GM23338 (cell line): Measurements from ENCODE around the gene RAB21. TPM values are rescaled to one million over a fixed set of nuclear protein-coding genes. Genes with fewer than 3 reads are reported as not detected.

Source experiments
- ATAC-seq: fragments of 200-7000 bp; cut with Tn5 transposase; 3 replicates; pipeline ENCODE4 v1.9.1; 2020
- DNase-seq: peaks from one replicate; pipeline ENCODE4 v3.0.0-alpha.2; 2015; ENCODE audit warnings: low spot score
- H2AFZ ChIP-seq: fragments of 200-600 bp; sonication (generic); 2 replicates; pipeline ENCODE4 v1.8.0; 2016; ENCODE audit warnings: antibody characterized with exemption, mild to moderate bottlenecking, moderate library complexity
- H3F3A ChIP-seq: fragments of 200-600 bp; sonication (generic); replicated peaks from 2 replicates; pipeline ENCODE4 v1.8.0; 2017; ENCODE audit warnings: antibody characterized with exemption, mixed run types, low read depth
- H3K27ac ChIP-seq: fragments of 200-600 bp; sonication (generic); 2 replicates; pipeline ENCODE4 v1.6.1; 2016; ENCODE audit warnings: low read depth
- H3K27me3 ChIP-seq: fragments of 200-600 bp; sonication (generic); 2 replicates; pipeline ENCODE4 v1.8.0; 2016; ENCODE audit warnings: mild to moderate bottlenecking, mixed run types, moderate library complexity; ENCODE audit not compliant: insufficient read depth
- H3K36me3 ChIP-seq: fragments of 200-600 bp; sonication (generic); 2 replicates; pipeline ENCODE4 v1.8.0; 2016; ENCODE audit warnings: mild to moderate bottlenecking; ENCODE audit not compliant: insufficient read depth
- H3K4me1 ChIP-seq: fragments of 200-600 bp; sonication (generic); 2 replicates; pipeline ENCODE4 v1.8.0; 2016; ENCODE audit warnings: mild to moderate bottlenecking, moderate library complexity; ENCODE audit not compliant: insufficient read depth
- H3K4me2 ChIP-seq: fragments of 200-600 bp; sonication (generic); 2 replicates; pipeline ENCODE4 v1.7.1; 2017; ENCODE audit warnings: mixed run types
- H3K4me3 ChIP-seq: fragments of 200-600 bp; sonication (generic); 2 replicates; pipeline ENCODE4 v1.6.1; 2016; ENCODE audit warnings: mixed run types
- H3K79me2 ChIP-seq: fragments of 200-600 bp; sonication (generic); replicated peaks from 2 replicates; pipeline ENCODE4 v1.8.0; 2017; ENCODE audit warnings: mild to moderate bottlenecking; ENCODE audit not compliant: insufficient read depth
- H3K9me2 ChIP-seq: fragments of 200-600 bp; sonication (generic); 2 replicates; pipeline ENCODE4 v1.8.0; 2017; ENCODE audit not compliant: insufficient read depth
- H4K20me1 ChIP-seq: fragments of 200-600 bp; sonication (generic); replicated peaks from 2 replicates; pipeline ENCODE4 v1.8.0; 2017; ENCODE audit warnings: mild to moderate bottlenecking; ENCODE audit not compliant: insufficient read depth
- H3K27ac Mint-ChIP-seq: 2 replicates; pipeline ENCODE4 v1.8.0; 2020; ENCODE audit warnings: inconsistent platforms, mild to moderate bottlenecking, moderate library complexity, mixed read lengths
- H3K27me3 Mint-ChIP-seq: 3 replicates; pipeline ENCODE4 v1.8.0; 2022; ENCODE audit warnings: low read depth, mild to moderate bottlenecking, moderate library complexity, mixed read lengths, inconsistent platforms; ENCODE audit not compliant: insufficient read depth, poor library complexity
- H3K36me3 Mint-ChIP-seq: 3 replicates; pipeline ENCODE4 v1.8.0; 2021; ENCODE audit warnings: low read depth, mild to moderate bottlenecking, inconsistent platforms, moderate library complexity, mixed read lengths
- H3K4me1 Mint-ChIP-seq: 3 replicates; pipeline ENCODE4 v1.8.0; 2020; ENCODE audit warnings: mild to moderate bottlenecking, inconsistent platforms, mixed read lengths
- H3K4me3 Mint-ChIP-seq: 3 replicates; pipeline ENCODE4 v1.8.0; 2021; ENCODE audit warnings: moderate library complexity, mild to moderate bottlenecking, inconsistent platforms, mixed read lengths
- H3K9me3 Mint-ChIP-seq: 3 replicates; pipeline ENCODE4 v1.8.0; 2020; ENCODE audit warnings: moderate library complexity, mild to moderate bottlenecking, inconsistent platforms, mixed read lengths
- CREB1 ChIP-seq: fragments of 250-450 bp; sonication (Bioruptor Pico); IDR thresholded peaks from 2 replicates; pipeline ENCODE4 v1.5.0; 2020; ENCODE audit warnings: low read depth, mild to moderate bottlenecking, moderate library complexity
- EZH2 ChIP-seq: fragments of 200-600 bp; sonication (generic); IDR thresholded peaks from one replicate; pipeline ENCODE4 v1.8.0; 2017; ENCODE audit warnings: antibody characterized with exemption, mild to moderate bottlenecking, low read depth; ENCODE audit not compliant: unreplicated experiment
- EZH2phosphoT487 ChIP-seq: fragments of 200-600 bp; sonication (generic); IDR thresholded peaks from one replicate; pipeline ENCODE4 v1.8.1; 2018; ENCODE audit warnings: antibody characterized with exemption; ENCODE audit not compliant: unreplicated experiment
- JUNB ChIP-seq: IDR thresholded peaks from one replicate; pipeline ENCODE4 v1.6.1; 2016; ENCODE audit warnings: antibody characterized with exemption; ENCODE audit not compliant: unreplicated experiment
- NANOG ChIP-seq: IDR thresholded peaks from 2 replicates; pipeline ENCODE4 v1.6.1; 2016; ENCODE audit warnings: antibody characterized with exemption, borderline replicate concordance
- POLR2AphosphoS5 ChIP-seq: IDR thresholded peaks from 2 replicates; pipeline ENCODE4 v1.6.1; 2016; ENCODE audit warnings: antibody characterized with exemption, low read depth
- STAT1 ChIP-seq: IDR thresholded peaks from one replicate; pipeline ENCODE4 v1.6.1; 2016; ENCODE audit warnings: antibody characterized with exemption; ENCODE audit not compliant: unreplicated experiment
- ZNF114 ChIP-seq: fragments of 250-450 bp; sonication (Bioruptor Pico); IDR thresholded peaks from 2 replicates; pipeline ENCODE4 v1.5.0; 2020; ENCODE audit warnings: mild to moderate bottlenecking, moderate library complexity
- ZNF331 ChIP-seq: fragments of 250-450 bp; sonication (Bioruptor Pico); IDR thresholded peaks from 2 replicates; pipeline ENCODE4 v1.5.0; 2020; ENCODE audit warnings: low read depth, mild to moderate bottlenecking, moderate library complexity
- polyA plus RNA-seq: library from polyadenylated mRNA; unstranded; fragments of >200 nt; fragmentation: Nextera tagmentation; extraction: Ambion mirVana; gene quantifications from 2 replicates; pipeline ENCODE4 v1.2.1, GENCODE V29; 2016
- total RNA-seq: library from RNA; depleted of rRNA; stranded (reverse); fragments of >200 nt; shearing (Covaris generic); gene quantifications from 2 replicates; pipeline ENCODE4 v1.2.3, GENCODE V29; 2014
- TF ChIP-seq, protein P1 (sequence below): IDR thresholded peaks from one replicate; pipeline ENCODE4 v1.6.1; 2018; ENCODE audit warnings: antibody characterized with exemption; ENCODE audit not compliant: unreplicated experiment
- TF ChIP-seq, protein P2 (sequence below): fragments of 250-450 bp; sonication (Bioruptor Pico); IDR thresholded peaks from 2 replicates; pipeline ENCODE4 v1.5.0; 2020; ENCODE audit warnings: mild to moderate bottlenecking, moderate library complexity
- TF ChIP-seq, protein P3 (sequence below), 2 experiments: fragments of 200-600 bp in 1 of 2; sonication (generic) in 1 of 2; conservative IDR thresholded peaks; 2 replicates each; pipeline versions ENCODE4 v1.5.1 to v1.6.1; 2016 to 2017; ENCODE audit warnings: antibody characterized with exemption in 2 of 2, low read depth in 2 of 2, mild to moderate bottlenecking in 2 of 2, moderate library complexity in 1 of 2
- TF ChIP-seq, protein P4 (sequence below): IDR thresholded peaks from 2 replicates; pipeline ENCODE4 v1.6.1; 2016; ENCODE audit warnings: antibody characterized with exemption

The RAB21 gene
- total and polyA plus RNA-seq, 2 experiments from 2014 or later = 9.8 to 27.2 TPM

DNA sequence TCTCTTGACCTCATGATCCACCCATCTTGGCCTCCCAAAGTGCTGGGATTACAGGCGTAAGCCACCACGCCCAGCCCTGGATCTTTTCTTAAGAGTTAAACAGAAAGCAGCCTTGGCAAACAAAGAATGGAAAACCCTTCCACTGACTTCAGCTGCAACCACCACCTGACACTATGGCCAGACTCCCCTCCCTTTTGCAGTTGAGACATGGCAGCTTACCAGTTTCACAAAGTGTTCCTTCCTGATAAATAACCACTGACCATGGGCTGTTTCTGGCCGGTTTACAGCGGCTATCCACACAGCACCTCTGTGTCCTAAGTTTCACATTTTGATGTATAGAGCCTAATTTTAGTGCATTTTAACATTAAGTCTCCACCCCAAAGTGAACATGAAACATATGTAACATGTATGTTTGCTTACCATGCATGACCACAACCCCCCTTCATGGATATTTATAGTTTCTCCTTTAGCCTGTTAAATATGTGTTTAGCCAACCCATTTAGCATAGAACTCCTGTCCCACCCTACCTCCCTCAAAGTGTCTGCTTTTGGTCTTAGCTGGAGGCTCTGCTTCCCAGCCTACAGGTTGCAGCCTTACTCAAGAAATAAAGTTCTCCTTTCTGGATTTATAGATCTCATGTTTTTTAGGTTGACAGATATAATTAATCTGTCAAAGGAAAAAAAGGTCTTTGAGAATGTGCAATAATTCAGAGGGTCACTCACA is 32.7 kb upstream of the RAB21 start:
- H3K27me3 Mint-ChIP-seq = peaks cover 3% of the 10 kb centered on the region
- TF ChIP-seq JUNB = no peak
- TF ChIP-seq, protein P1, sequence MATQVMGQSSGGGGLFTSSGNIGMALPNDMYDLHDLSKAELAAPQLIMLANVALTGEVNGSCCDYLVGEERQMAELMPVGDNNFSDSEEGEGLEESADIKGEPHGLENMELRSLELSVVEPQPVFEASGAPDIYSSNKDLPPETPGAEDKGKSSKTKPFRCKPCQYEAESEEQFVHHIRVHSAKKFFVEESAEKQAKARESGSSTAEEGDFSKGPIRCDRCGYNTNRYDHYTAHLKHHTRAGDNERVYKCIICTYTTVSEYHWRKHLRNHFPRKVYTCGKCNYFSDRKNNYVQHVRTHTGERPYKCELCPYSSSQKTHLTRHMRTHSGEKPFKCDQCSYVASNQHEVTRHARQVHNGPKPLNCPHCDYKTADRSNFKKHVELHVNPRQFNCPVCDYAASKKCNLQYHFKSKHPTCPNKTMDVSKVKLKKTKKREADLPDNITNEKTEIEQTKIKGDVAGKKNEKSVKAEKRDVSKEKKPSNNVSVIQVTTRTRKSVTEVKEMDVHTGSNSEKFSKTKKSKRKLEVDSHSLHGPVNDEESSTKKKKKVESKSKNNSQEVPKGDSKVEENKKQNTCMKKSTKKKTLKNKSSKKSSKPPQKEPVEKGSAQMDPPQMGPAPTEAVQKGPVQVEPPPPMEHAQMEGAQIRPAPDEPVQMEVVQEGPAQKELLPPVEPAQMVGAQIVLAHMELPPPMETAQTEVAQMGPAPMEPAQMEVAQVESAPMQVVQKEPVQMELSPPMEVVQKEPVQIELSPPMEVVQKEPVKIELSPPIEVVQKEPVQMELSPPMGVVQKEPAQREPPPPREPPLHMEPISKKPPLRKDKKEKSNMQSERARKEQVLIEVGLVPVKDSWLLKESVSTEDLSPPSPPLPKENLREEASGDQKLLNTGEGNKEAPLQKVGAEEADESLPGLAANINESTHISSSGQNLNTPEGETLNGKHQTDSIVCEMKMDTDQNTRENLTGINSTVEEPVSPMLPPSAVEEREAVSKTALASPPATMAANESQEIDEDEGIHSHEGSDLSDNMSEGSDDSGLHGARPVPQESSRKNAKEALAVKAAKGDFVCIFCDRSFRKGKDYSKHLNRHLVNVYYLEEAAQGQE = no peak
- no peak for TF ChIP-seq EZH2
- TF ChIP-seq, protein P2, sequence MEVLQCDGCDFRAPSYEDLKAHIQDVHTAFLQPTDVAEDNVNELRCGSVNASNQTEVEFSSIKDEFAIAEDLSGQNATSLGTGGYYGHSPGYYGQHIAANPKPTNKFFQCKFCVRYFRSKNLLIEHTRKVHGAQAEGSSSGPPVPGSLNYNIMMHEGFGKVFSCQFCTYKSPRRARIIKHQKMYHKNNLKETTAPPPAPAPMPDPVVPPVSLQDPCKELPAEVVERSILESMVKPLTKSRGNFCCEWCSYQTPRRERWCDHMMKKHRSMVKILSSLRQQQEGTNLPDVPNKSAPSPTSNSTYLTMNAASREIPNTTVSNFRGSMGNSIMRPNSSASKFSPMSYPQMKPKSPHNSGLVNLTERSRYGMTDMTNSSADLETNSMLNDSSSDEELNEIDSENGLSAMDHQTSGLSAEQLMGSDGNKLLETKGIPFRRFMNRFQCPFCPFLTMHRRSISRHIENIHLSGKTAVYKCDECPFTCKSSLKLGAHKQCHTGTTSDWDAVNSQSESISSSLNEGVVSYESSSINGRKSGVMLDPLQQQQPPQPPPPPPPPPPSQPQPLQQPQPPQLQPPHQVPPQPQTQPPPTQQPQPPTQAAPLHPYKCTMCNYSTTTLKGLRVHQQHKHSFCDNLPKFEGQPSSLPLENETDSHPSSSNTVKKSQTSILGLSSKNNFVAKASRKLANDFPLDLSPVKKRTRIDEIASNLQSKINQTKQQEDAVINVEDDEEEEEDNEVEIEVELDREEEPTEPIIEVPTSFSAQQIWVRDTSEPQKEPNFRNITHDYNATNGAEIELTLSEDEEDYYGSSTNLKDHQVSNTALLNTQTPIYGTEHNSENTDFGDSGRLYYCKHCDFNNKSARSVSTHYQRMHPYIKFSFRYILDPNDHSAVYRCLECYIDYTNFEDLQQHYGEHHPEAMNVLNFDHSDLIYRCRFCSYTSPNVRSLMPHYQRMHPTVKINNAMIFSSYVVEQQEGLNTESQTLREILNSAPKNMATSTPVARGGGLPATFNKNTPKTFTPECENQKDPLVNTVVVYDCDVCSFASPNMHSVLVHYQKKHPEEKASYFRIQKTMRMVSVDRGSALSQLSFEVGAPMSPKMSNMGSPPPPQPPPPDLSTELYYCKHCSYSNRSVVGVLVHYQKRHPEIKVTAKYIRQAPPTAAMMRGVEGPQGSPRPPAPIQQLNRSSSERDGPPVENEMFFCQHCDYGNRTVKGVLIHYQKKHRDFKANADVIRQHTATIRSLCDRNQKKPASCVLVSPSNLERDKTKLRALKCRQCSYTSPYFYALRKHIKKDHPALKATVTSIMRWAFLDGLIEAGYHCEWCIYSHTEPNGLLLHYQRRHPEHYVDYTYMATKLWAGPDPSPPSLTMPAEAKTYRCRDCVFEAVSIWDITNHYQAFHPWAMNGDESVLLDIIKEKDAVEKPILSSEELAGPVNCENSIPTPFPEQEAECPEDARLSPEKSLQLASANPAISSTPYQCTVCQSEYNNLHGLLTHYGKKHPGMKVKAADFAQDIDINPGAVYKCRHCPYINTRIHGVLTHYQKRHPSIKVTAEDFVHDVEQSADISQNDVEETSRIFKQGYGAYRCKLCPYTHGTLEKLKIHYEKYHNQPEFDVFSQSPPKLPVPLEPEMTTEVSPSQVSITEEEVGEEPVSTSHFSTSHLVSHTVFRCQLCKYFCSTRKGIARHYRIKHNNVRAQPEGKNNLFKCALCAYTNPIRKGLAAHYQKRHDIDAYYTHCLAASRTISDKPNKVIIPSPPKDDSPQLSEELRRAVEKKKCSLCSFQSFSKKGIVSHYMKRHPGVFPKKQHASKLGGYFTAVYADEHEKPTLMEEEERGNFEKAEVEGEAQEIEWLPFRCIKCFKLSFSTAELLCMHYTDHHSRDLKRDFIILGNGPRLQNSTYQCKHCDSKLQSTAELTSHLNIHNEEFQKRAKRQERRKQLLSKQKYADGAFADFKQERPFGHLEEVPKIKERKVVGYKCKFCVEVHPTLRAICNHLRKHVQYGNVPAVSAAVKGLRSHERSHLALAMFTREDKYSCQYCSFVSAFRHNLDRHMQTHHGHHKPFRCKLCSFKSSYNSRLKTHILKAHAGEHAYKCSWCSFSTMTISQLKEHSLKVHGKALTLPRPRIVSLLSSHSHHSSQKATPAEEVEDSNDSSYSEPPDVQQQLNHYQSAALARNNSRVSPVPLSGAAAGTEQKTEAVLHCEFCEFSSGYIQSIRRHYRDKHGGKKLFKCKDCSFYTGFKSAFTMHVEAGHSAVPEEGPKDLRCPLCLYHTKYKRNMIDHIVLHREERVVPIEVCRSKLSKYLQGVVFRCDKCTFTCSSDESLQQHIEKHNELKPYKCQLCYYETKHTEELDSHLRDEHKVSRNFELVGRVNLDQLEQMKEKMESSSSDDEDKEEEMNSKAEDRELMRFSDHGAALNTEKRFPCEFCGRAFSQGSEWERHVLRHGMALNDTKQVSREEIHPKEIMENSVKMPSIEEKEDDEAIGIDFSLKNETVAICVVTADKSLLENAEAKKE (CRISPR knock-in tag) = no peak
- TF ChIP-seq EZH2phosphoT487 = no peak
- TF ChIP-seq, protein P3, sequence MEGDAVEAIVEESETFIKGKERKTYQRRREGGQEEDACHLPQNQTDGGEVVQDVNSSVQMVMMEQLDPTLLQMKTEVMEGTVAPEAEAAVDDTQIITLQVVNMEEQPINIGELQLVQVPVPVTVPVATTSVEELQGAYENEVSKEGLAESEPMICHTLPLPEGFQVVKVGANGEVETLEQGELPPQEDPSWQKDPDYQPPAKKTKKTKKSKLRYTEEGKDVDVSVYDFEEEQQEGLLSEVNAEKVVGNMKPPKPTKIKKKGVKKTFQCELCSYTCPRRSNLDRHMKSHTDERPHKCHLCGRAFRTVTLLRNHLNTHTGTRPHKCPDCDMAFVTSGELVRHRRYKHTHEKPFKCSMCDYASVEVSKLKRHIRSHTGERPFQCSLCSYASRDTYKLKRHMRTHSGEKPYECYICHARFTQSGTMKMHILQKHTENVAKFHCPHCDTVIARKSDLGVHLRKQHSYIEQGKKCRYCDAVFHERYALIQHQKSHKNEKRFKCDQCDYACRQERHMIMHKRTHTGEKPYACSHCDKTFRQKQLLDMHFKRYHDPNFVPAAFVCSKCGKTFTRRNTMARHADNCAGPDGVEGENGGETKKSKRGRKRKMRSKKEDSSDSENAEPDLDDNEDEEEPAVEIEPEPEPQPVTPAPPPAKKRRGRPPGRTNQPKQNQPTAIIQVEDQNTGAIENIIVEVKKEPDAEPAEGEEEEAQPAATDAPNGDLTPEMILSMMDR (conservative IDR thresholded peaks at IDR 0.05; ENCODE audit: low read depth in 2 of 2) = no peak
- TF ChIP-seq ZNF331 (CRISPR knock-in tag) = no peak
- TF ChIP-seq CREB1 = no peak
- no peak for TF ChIP-seq ZNF114 (CRISPR knock-in tag)
- TF ChIP-seq, protein P4, sequence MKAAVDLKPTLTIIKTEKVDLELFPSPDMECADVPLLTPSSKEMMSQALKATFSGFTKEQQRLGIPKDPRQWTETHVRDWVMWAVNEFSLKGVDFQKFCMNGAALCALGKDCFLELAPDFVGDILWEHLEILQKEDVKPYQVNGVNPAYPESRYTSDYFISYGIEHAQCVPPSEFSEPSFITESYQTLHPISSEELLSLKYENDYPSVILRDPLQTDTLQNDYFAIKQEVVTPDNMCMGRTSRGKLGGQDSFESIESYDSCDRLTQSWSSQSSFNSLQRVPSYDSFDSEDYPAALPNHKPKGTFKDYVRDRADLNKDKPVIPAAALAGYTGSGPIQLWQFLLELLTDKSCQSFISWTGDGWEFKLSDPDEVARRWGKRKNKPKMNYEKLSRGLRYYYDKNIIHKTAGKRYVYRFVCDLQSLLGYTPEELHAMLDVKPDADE = no peak
- no peak for TF ChIP-seq STAT1
- TF ChIP-seq NANOG = no peak
- TF ChIP-seq POLR2AphosphoS5 = no peak
- H3K4me3 Mint-ChIP-seq = no peak overlapping the region
- Histone ChIP-seq H3K4me2 (no peak overlapping the region), H3K4me1 (no peaks in the 10 kb centered on the region), H3K27me3 (no peaks in the 10 kb centered on the region), H3K4me3 (no peak overlapping the region), H2AFZ (no peak overlapping the region), H3F3A (no peaks in the 10 kb centered on the region), H3K9me2 (no peaks in the 10 kb centered on the region), H3K27ac (no peak overlapping the region), H4K20me1 (no peaks in the 10 kb centered on the region), H3K36me3 (no peaks in the 10 kb centered on the region), H3K79me2 (no peaks in the 10 kb centered on the region)
- no peaks in the 10 kb centered on the region for H3K9me3 Mint-ChIP-seq
- H3K27ac Mint-ChIP-seq = no peak overlapping the region
- DNase-seq (no peak), ATAC-seq (no peak)
- no peaks in the 10 kb centered on the region for H3K36me3 Mint-ChIP-seq
- no peaks in the 10 kb centered on the region for H3K4me1 Mint-ChIP-seq
